Central memory CD8-positive, alpha-beta T cell (primary cell): Measurements from ENCODE around the gene TIGD2.

ENCODE experiments used
- ATAC-seq: fragments of 150-1000 bp; cut with Tn5 transposase; replicated peaks from 2 replicates; pipeline ENCODE4 v1.10.0; 2022; ENCODE audit warnings: mild to moderate bottlenecking, moderate FRiP score, moderate number of reproducible peaks; ENCODE audit not compliant: poor library complexity, severe bottlenecking; ENCODE audit errors: extremely low read depth
- DNase-seq, 2 donors: peaks; one replicate each; pipeline ENCODE4 v3.0.0; 2021; ENCODE audit warnings: low spot score in 2 of 2
- H3K27ac Mint-ChIP-seq: one replicate; pipeline ENCODE4 v1.8.0; 2022; ENCODE audit warnings: low read depth, mild to moderate bottlenecking, moderate library complexity, mixed read lengths
- H3K27me3 Mint-ChIP-seq: one replicate; pipeline ENCODE4 v1.8.0; 2022; ENCODE audit warnings: mixed read lengths
- H3K36me3 Mint-ChIP-seq: one replicate; pipeline ENCODE4 v1.8.0; 2022; ENCODE audit warnings: mild to moderate bottlenecking, moderate library complexity, mixed read lengths; ENCODE audit not compliant: insufficient read depth
- H3K4me1 Mint-ChIP-seq: one replicate; pipeline ENCODE4 v1.8.0; 2022; ENCODE audit warnings: mixed read lengths
- H3K4me3 Mint-ChIP-seq: one replicate; pipeline ENCODE4 v1.8.0; 2022; ENCODE audit warnings: mild to moderate bottlenecking, moderate library complexity, mixed read lengths
- H3K9me3 Mint-ChIP-seq: one replicate; pipeline ENCODE4 v1.8.0; 2022; ENCODE audit warnings: mixed read lengths

TIGD2 gene

DNA sequence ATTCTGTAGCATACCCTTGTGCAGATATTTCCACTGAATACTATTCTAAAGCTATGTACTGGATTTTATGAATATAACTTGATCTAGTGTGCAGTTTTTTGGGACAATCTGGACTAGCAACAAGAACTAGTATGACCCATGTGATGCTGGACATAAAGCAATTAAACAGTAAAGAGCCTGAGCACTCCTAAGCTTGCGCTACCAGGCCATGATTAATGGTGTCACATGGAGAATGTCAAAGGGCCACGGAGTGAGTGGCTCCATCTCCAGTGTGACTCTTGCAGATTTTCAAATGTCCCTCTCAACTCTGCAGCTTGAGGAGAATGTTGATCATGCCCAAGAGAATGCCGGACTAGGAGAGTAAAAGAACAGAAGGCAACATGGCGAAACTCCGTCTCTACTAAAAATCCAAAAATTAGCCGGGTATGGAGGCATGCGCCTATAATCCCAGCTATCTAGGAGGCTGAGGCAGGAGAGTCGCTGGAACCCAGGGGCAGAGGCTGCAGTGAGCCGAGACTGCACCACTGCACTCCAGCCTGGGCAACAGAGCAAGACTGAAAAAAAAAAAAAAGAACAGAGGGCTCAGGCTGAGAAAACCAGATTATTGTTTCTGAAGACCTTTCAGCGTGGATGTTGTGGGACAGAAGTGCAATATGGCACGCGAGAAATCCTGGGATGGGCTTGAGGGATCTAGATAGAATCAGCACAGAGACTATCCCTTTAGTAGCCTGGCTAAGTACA is 45.0 kb downstream of the TIGD2 start:
- H3K4me3 Mint-ChIP-seq = no peak overlapping the region
- no peak for DNase-seq
- peaks cover 5% of the 10 kb centered on the region for H3K27me3 Mint-ChIP-seq
- no peaks in the 10 kb centered on the region for H3K36me3 Mint-ChIP-seq
- no peaks in the 10 kb centered on the region for H3K4me1 Mint-ChIP-seq
- no peak for ATAC-seq
- H3K27ac Mint-ChIP-seq = no peak overlapping the region
- no peaks in the 10 kb centered on the region for H3K9me3 Mint-ChIP-seq

DNA sequence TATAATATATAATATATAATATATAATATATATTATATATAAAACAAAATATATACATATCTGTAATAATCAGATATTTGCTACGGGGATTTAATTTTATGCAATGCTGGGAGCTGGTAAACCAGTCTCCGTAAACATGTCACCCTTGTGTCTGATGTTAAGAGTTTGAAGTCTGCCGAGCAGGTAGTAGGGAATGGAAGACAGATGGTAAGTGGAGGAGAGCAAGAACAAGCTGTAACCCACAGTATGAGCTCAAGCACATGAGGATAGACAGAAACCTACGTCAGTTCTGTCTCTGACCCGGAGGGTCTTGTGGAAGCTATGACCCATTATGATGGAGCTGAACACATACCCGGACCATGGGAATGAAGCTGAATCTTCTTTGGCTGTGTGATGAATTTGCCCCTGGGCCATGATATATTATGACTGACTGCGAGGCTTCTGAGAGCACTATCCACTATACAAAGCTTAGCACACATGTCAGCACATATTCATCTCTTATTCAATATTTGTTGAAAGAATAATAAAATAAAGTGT is 46.2 kb downstream of the TIGD2 start:
- ATAC-seq (no peak), DNase-seq (no peak)
- Mint-ChIP-seq H3K27me3 (no peaks in the 10 kb centered on the region), H3K4me3 (no peak overlapping the region), H3K4me1 (no peaks in the 10 kb centered on the region), H3K9me3 (no peaks in the 10 kb centered on the region), H3K36me3 (no peaks in the 10 kb centered on the region), H3K27ac (no peak overlapping the region)

DNA sequence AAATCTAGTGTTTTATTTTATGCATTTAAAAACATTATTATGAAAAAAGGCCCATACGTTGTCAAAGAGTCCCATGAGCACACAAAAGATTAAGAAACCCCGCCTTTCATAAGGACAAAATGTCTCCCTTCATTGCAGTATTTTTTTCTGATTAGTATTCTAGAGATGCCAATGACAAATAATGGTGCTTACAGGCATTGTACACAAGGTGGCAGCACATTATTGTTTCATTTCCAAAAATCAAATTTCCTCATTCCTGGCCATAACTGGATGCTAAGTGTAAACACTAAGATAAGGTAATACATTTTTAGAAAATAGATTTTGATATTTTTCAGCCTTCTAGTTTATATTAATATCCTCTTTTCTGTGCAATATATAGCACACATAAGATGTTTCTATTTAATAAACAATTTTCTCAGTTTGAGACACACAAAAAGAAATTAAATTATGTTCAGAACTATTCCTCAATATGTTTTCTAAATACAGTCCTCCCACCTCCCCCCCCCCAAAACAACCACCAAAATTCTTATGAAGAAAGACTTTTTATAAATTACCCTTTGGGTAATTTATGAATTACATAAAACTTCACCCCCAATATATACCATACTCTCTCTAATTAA is 47.7 kb downstream of the TIGD2 start:
- Mint-ChIP-seq H3K9me3 (no peaks in the 10 kb centered on the region), H3K4me1 (no peaks in the 10 kb centered on the region), H3K27me3 (peaks cover 9% of the 10 kb centered on the region), H3K27ac (no peak overlapping the region), H3K36me3 (no peaks in the 10 kb centered on the region), H3K4me3 (no peak overlapping the region)
- DNase-seq (no peak), ATAC-seq (no peak)

DNA sequence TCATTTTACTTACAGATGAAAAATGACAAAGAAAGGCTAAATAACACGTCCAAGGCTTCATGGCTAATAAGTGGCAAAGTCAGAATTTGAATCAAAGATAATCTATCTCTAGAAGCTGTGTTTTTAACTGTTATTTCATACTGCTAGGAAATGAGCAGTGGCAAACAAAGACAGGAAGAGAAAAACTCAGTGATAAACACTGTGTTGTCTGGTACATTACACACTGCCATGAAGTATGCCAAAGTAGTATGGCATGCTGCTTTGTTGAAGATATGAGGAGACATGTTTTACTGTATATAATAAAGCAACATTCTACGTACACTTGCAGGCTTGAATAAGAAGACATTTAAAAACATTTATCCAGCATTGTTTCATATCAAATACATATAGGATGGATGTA is 49.5 kb downstream of the TIGD2 start:
- no peaks in the 10 kb centered on the region for H3K4me1 Mint-ChIP-seq
- no peak overlapping the region for H3K27ac Mint-ChIP-seq
- ATAC-seq = no peak
- DNase-seq = no peak
- no peaks in the 10 kb centered on the region for H3K9me3 Mint-ChIP-seq
- no peaks in the 10 kb centered on the region for H3K36me3 Mint-ChIP-seq
- H3K4me3 Mint-ChIP-seq = no peak overlapping the region
- H3K27me3 Mint-ChIP-seq = peaks cover 9% of the 10 kb centered on the region

DNA sequence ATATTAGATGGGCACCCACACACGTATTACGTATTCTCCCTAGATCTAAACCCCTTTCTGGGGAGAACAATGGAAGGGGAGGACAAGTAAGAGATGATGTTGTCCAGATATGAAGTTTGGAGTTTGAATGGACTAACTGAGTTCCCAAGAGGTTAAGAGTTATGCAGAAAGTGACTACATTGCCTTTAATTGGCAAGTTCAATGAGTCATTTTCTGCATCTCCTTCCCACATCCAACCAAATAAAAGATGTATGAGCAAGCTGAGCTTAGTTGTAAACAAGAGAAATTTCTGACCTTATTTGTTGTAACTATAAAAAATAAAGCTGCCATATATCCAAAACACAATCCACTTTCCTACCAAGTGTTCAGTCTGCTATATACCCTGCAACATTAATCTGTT is 50.5 kb downstream of the TIGD2 start:
- Mint-ChIP-seq H3K27ac (no peak overlapping the region), H3K4me3 (no peak overlapping the region), H3K36me3 (no peaks in the 10 kb centered on the region), H3K27me3 (peaks cover 9% of the 10 kb centered on the region), H3K9me3 (no peaks in the 10 kb centered on the region), H3K4me1 (no peaks in the 10 kb centered on the region)
- no peak for DNase-seq
- no peak for ATAC-seq

DNA sequence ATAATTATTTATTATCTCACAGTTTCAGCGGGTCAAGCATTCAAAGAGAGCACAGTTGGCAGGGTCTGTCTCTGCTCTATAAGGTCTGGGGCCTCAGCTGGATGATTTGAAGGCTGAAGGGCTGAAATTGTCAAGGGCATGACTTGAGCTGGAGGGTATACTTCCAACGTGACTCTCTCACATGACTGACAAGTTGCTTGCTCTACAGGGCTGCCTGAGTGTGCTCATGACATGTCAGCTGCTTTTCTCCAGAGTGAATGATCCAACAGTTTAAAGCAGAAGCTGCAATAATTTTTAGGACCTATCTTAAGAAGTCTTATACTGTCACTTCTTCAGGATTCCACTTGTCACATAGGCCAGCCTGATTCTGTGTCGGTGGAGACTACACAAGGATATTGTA is 51.2 kb downstream of the TIGD2 start:
- DNase-seq = no peak
- no peak overlapping the region for H3K4me3 Mint-ChIP-seq
- no peaks in the 10 kb centered on the region for H3K36me3 Mint-ChIP-seq
- no peak for ATAC-seq
- peaks cover 9% of the 10 kb centered on the region for H3K27me3 Mint-ChIP-seq
- H3K27ac Mint-ChIP-seq = no peak overlapping the region
- H3K9me3 Mint-ChIP-seq = no peaks in the 10 kb centered on the region
- no peaks in the 10 kb centered on the region for H3K4me1 Mint-ChIP-seq

DNA sequence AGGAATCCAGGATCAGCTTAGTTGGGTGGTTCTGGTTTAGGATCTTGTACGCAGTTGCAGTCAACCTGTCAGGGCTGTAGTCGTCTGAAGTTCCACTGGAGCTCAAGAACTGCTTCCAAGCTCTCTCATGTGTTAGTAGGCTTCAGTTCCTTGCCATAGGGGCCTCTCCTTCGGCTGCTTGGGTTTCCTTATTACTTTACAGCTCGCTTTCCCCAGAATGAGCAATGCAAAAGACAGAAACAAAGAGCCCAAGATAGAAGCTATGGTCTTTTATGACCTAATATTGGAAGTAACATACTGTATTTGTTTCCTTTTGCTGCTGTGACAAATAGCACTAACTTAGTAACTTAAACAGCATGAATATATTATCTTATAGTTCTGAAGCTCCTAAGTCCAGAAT is 51.7 kb downstream of the TIGD2 start:
- H3K27ac Mint-ChIP-seq = no peak overlapping the region
- H3K9me3 Mint-ChIP-seq = no peaks in the 10 kb centered on the region
- DNase-seq = no peak
- H3K36me3 Mint-ChIP-seq = no peaks in the 10 kb centered on the region
- no peak for ATAC-seq
- peaks cover 9% of the 10 kb centered on the region for H3K27me3 Mint-ChIP-seq
- no peaks in the 10 kb centered on the region for H3K4me1 Mint-ChIP-seq
- H3K4me3 Mint-ChIP-seq = no peak overlapping the region

DNA sequence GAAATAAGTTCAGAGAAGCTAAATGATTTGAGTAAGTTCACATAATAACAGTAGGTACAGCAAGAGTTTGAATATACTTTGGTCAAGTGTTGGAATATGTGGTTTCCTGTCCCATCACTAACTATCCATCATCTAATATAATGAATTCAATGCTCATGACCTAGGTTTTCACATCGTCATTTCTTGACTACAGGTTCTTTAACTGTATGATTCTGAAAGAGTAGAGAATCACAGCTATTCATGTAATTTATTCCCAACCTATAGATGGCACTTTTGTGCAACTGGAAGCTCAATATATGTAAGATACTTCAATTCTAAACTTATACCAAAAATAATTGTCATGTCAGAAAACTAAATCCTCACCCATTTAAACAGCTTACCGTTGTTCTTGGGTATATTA is 53.1 kb downstream of the TIGD2 start:
- DNase-seq (no peak), ATAC-seq (no peak)
- Mint-ChIP-seq H3K4me1 (no peaks in the 10 kb centered on the region), H3K4me3 (no peak overlapping the region), H3K27me3 (peaks cover 9% of the 10 kb centered on the region), H3K36me3 (no peaks in the 10 kb centered on the region), H3K9me3 (no peaks in the 10 kb centered on the region), H3K27ac (no peak overlapping the region)
